Activated CD8-positive, alpha-beta memory T cell treated with anti-CD3 and anti-CD28 coated beads, Interleukin-2, amount 50 U/mL, for 24 hours (primary cell): Measurements from ENCODE around the gene FHL2.

Experiments
- DNase-seq: peaks from one replicate; pipeline ENCODE4 v3.0.0-alpha.2; 2020; ENCODE audit errors: extremely low read depth

The FHL2 gene

DNA sequence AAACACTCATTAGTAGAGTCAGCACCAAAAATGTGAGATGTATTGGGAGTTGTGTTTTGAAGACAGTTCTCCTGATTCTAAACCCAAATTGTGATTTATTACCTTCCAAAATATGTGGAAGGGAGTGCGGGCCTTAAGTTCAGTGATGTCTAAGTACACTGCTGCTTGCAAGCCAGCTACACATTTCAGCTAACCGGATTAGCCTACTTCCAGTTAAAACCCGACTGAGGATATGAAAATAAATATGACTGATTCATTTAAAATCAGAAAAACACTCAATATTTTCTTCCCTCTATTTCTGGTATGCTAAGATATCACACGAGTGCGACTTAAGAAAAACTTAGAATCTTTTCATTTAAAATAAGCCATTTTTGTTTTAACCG, 907 bp downstream of the FHL2 start:
- DNase-seq = no peak

DNA sequence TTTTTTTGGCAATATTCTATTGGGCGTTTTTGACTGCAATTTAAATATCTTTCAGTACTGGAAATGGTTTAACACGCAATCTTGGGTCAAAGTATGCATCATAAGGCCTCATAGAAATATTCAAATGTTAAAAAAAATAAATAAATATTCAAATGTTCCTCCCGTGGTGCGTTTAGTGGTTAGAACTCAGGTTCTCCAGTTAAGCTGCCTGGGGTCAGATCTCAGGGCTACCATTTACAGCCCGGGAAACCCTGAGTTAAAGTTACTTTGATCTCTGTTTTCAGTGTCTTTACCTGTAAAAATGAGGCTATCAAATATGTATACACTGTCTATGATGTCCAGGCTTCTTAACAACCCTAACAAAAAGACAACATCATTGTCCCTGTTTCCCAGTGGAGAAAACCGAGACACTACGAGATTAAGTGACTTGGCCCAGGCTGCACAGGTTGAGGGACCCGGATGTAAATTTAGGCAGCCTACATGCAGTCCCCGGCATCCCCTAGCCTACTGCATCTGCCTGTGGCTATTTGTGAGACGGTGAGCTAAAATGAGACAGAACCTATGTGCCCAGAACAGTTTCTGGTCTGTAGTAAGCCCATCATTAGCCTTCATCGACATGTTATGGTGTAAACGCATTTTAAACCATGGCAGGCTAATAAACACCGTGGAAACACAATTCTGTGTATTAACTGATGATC, 1.7 kb downstream of the FHL2 start:
- no peak for DNase-seq

DNA sequence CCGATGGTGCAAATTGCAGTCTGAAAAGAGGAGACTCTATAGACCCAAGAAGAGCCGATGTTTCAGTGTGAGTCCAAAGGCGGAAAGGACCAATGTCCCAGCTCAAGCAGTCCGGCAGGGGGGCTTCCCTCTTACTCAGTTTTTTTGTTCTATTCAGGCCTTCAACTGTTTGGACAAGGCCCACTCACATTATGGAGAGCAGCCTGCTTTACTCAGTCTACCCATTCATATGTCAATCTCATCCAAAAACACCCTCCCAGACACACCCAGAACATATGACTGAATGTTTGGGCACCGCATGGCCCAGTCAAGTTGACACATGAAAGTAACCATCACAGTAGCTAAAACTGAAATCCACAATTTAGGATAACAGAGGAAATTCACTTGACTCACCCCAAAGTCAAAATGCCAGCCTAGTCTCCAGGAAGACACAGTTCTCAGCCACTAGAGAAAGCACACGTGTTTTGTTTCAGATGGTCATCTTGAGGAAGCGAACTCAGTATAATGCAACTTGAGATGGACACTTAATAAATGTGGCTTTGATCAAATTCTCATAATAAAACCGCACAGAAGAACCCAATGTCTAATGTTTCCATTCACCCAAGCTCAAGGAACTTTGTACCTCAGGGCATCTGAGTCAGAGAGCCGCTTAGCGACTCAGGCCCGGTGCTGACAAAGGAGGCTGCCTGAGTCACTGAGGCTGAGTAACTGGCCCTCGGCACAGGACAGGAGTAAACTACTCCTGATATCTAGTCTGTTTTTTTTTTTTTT, 2.4 kb downstream of the FHL2 start:
- no peak for DNase-seq

DNA sequence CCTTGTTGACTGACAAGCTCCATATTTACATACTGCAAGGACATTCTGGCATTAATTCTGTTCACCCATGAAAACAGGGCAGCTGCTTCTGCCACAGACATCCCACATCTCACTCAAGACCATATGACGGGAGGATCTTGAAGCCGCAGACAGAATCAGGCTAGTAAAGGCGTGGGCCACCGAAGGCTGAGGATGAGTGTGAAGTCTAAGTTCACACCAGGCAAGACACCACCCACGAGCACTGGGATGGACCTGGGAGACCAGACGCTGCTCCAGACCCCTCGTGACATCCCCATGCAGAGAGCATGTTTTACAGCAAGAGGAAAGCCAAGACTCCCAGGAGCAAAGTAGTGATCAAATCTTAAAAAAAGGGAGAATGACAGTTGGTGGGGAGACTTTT, 3.2 kb downstream of the FHL2 start:
- DNase-seq = no peak

DNA sequence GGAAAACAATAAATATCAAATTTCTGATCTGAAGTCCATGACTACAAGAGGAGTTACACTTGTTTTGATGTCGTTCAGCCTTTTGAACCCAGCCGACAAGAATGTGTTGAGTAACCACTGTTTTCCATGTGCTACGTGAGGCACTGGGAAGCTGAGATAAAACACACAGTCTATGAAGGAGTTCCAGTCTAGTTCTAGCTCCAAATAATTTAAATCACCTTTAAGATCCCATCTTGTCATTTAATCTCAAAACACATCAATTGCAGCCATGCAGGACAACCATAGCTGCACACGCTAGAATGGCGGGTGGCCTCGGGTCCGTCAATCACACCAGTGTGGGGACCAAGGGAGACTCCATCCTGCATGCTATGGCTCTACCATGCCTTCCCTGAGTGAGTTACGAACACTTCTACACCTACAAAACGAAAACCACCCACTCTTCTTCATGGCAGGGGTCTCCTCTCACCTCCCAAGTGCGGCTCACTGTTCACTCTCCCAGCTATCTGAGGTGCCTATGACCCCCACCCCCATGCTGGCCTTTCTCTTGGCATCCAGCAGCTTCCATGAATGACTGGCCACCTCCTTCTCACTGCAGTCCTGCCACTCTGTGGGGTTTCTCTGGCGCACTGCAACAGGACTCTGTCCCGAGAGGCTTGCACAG, 3.8 kb downstream of the FHL2 start:
- no peak for DNase-seq

DNA sequence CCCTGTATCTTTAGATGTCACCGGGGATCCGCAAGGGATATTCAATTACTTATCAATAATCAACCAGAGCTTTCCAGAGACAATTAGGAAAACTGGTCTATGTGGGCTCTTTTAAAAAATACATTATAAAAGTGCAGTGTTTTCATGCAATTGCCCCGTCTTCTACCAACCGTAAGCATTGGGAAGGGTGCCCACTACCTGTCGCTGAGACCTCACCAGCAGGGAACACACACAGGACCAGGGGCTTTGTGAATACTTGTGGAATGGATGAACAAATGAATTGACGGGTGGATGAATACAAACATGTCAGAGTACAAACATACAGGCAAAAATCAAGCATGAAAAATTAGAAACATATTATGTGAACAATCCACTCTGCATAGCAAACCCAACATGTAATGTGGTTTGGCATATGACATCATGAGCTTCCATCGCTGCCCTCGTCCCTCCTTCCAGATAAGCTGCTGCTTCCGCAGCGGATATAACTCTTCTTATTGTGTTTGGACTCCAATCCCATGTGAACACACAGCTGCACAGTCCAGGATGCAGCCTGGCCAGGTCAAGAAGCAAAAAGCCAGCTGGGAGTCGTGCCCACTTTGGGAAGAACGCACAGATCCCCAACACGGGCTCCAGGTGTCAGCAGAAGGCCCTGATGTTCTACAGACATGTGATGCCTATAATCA, 5.3 kb downstream of the FHL2 start:
- DNase-seq = no peak

DNA sequence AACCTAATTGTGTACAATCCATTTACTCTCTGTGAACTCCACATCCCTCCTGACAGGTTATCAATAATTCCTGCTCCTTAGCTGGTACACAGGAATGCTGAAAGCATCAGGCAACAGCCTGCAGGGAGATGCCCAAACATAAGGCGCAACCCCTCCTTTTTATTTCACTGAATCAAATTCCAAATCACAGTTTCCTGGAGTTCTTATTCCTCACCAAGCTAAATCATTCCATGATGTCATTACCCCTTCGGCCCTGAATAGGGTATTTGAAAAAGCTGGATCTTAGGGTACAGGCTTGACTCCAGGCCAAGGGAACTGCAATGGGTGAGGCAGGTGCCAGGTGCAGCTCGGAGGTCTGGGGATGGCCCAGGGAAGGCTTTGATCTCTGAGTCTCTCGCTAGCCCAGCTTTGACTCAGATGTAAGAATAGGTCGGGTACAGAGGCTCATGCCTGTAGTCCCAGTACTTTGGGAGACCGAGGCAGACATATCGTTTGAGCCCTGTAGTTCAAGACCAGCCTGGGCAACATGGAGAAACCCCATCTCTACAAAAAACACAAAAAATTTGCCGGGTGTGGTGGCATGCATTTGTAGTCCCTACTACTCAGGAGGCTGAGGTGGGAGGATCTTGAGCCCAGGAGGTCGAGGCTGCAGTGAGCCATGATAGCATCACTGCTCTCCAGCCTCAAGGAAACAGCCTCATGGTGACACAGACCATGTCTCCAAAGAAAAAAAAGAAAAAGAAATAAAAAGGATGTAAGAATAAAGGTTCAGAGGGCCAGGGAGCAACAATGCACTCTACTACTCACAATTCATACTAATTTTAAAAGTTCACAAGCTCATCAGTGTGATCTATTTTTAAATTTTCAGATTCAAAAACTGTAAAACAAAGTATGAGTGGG, 6.8 kb downstream of the FHL2 start:
- DNase-seq = no peak

DNA sequence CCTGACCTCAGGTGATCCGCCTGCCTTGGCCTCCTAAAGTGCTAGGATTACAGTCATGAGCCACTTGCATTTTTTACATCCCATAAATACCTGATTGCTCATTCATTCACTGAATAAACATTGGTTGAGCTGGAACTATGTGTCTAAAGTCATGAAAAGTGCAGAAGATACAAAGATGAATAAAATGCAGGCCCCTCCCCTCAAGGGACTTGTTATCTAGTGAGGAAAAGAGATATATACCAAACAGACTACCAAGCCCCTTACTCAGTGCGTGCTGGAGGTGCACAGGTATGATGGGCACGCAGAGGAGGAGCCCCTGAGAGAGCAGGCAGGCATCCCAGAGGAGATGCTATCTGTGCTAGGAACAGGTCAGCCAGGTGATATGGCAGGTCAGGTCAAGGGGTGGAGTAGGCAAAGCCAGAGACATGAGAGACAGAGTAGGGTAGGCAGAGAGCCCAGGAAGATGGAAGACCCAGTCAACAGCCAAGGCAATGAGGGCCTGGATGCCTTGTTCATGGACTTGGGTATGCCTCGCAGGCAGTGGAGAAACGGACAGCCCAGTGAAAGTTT, 7.7 kb downstream of the FHL2 start:
- no peak for DNase-seq

DNA sequence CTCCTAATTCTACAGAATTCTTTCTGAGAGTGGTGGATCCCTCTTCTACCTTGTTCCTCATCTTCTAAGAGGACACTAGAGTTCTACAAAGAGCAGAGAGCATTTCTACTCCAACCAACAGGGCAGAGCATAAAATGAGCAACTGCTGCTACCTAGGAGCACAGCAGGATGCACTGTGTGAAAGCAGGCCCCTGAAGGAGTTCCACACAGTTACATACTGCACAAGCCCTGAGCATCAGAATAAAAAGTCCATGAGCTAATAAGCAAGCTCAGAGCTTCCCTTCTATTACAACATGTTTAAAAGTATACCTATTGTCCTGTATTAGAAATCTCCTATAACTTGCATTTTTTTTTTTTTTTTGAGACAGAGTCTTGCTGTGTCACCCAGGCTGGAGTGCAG, 8.4 kb downstream of the FHL2 start:
- no peak for DNase-seq

DNA sequence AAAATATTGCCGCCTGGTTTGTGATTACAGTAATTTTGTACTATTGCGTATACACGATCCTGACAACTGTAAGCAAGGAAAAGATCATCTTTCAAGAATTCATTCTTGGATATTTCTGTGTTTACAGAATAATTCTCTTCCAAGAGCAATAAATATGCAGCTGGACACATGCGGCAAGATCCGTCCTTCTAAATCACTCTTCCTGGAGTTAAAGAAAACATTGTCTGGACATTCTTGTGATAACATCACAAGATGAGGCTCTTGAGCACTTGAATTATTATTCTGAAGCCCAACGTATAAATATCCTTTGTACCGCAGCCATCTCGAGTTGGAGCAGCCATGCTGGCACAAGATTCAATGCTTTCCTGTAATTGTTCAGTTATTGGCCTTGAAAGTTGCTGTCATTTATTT, 9.9 kb downstream of the FHL2 start:
- DNase-seq = no peak

DNA sequence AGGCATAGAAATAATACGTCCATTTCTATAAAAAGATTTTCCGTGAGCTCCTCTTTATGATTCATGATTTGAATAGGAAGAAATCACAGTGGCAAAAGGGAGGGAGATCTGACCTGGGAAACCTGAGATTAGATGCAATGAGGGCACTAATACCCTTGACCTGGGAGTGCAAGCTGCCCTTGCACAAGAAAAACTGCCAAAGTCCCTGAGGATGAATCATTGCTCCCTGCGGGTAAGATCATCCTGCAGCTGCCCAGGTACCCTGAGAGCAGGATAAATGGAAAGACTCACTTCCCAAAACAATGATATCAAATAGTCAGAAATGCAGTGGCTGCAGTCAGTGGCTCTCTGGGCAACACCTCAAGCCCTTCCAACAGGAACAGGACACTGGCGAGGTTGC, 11.6 kb downstream of the FHL2 start:
- DNase-seq = no peak

DNA sequence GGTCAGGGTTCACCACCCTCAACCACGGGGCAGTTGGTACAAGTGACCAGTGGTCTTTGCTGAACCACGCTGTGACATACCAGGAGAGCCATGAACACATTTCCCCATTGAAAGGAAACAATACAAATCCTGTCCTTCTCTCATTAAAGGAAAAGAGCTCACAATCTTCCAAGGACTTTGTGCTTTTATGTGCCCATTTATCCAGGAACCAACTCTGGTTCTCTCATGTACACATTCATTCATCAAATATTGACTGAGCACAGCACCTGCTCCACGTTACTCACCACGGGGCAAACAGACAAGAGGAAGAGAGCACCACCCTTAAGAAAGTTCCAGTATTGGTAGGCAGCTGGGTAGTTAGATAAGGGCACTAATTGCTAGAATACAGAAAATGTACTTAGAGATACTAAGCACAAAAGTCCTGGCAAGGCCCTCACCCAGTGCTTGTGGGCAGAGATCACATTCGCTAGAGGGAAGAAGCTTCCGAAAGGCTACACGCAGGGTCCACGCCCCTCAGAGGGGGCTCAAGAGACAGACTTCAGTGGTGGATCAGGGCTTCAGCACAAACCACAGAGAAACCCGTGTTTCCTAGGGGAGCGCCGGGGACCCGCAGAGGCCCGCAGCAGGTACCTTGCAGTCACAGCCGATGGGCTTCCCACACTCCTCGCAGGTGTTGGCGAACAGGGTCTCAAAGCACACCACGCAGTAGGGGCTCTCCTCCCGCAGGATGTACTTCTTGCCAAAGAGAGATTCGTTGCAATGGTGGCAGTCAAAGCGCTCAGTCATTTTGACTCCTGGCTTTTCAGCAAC, 12.9 kb downstream of the FHL2 start:
- DNase-seq = no peak

DNA sequence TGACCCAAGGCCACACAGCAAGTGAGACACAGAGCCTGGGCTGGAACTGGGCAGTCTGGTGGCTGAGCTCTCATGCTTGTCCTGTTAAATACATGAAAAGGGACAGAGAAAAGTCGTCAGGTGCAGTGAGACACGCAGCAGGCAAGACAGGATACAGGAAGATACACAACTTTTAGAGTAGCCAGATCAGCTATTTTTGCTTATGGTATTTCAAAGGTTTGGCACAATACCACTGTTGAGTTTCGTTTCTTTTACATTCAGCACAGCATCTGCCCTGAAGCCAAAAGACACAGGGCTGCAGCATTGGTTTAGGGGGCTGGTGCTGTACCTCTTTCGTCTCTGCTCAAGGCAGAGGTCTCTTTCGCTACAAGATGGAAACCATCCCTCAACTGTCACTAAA, 14.0 kb downstream of the FHL2 start:
- no peak for DNase-seq

DNA sequence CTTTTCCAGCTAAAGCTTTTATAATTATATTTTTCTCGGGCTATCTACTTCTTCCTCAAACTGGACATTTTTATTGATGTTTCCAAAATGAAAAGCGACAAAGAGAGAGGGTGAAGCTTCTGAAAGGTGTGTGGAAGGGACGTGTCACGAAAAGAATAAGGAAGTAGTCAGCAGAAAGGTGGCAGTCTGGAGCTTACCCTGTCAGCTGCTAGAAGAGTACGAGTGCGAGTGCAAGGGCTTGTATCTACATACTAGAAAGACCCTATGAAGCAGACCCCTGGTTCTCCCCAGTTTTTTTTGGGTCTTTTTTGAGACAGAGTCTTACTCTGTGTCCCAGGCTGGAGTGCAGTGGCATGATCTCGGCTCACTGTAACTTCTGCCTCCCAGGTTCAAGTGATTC, 14.6 kb downstream of the FHL2 start:
- DNase-seq = no peak

DNA sequence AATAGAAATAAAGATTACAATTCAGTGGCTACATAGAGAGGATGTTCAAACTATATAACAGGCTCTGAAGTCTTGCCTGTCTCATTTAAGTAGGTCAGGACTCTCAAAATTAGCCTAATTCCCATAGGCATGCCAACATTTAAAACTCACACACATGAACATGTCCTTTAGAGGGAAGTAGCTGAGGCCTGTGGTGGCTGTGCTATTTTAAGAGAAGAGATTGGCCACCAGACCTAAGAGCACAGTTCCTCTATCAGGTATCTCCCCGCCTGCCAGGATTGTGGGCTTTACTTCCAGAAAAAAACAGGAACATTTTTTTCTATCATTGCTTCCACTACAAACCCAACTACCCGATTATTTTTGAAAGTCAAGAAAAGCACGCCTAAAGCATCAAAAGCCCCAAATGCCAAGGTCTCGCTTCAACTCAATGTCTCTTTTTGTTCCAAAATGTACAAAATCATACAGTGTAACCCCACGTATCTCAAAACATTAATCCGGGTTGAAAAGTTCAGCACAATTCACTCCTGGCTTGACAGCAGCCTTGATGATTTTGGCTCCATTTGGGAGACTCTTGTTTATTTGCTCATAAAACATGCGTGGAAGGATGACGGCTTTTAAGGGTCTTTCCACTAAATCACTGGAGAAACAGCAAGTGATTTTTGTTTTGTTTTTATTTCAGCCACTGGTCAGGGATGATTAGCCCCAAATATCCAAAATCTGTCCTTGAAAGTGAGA, 15.3 kb downstream of the FHL2 start:
- no peak for DNase-seq

DNA sequence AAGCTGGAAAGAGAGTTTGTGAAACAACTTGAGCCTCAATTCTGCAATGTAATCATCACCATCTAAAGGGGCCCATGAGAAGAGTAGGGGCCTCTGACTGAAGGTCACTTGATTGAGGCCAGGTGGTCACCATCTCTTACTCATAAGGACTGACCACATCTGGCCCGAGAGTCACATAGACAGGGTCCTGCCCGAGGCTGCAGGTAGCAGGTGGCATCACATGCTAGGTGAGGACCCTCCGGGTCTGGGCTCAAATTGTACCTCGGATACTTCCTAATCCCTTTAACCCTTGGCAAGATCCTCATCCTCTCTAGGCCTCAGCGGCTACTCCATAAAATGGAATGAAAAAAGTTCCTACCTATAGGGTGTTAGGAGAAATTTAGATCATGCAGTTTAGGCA, 16.7 kb downstream of the FHL2 start:
- no peak for DNase-seq

DNA sequence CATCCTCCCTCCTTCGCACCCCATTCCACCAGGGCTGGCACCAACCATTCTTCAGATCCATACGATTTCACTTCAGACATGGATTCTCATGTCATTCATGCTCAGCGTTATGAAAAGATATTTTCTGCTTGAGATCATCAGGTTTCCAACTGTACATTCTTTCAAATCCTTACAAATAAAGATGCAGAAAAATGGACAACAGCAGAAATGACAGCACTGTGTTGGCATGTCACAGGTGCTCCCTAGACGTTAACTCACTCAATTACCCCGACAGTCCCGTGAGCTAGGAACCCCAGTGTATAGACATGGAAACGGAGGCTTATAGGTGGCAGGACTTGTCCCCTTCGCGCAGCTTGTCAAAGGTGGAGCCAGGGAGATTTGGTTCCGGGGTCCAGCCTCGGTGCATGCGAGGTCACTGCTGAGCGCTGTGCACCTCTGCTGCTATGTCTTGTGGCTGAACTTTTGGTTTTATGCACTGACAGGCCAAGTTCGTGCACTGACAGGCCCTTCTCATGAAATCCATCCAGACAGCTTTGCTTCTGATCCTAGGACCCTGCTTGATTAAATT, 17.7 kb downstream of the FHL2 start:
- DNase-seq = no peak

DNA sequence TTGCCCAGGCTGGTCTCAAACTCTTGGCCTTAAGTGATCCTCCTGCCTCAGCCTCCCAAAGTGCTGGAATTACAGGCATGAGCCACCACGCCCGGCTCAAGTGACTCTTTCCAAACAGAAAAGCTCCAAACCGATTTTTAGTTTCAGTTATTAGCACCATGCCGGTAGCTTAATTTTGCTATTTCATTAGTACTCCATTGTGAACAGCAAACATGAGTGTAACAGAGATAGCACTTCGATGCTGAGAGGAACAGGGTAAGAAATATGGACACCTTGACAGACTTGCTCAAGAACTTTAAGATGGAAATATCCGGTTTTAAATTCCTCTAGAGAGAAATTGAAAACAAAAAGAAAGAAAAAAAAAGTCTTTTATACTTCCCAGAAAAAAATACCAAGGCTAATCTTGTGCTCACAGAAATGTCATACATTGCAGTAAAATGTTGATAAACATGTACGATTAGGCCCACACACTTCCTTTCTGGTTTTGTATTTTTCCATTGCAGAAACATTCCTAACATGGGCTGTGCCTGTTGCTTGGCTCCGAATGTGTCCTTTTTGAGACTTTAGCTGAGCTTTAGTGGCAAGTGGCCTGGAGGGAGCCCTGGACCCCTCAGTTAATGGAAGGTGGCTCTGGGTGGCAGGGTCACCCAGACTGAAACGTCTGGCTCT, 18.3 kb downstream of the FHL2 start:
- DNase-seq = no peak

DNA sequence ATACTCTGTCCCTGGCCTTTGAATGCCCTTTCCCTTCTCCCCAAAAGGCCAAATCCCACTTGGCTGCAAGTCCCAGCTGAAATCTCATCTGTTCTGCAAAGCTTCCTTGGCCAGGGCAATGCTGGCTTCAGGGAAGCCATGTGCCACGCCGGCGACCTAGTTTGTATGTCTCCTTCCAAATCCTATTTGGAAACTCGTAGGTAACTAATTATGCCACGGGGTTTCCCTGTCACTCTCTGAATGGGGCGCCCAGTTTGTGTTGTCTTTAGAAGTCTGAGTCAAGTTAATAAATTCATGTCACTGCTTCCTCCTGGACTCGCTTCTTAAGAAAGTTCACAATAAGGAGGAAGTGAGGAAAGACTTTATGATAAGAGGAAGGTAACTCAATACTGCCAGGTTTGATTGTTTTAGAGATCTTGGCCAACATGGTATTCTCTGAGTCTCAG, 19.1 kb downstream of the FHL2 start:
- DNase-seq = no peak
